ENCODE results near the gene TRIP12.

The TRIP12 gene

GRCh38 chr2:229780856-229781773 is 140.7 kb downstream of the TRIP12 start:
- TF ChIP-seq CTCF (IDR thresholded peaks at IDR 0.05) = peak; percentile 81

GRCh38 chr2:229779650-229780049 is 142.2 kb downstream of the TRIP12 start:
- no peak for TF ChIP-seq CTCF (IDR thresholded peaks at IDR 0.05)

GRCh38 chr2:229777716-229778115 is 144.1 kb downstream of the TRIP12 start:
- TF ChIP-seq CTCF (IDR thresholded peaks at IDR 0.05) = no peak

GRCh38 chr2:229775614-229776313 is 146.0 kb downstream of the TRIP12 start:
- TF ChIP-seq CTCF (IDR thresholded peaks at IDR 0.05) = no peak

GRCh38 chr2:229774237-229774636 is 147.6 kb downstream of the TRIP12 start:
- no peak for TF ChIP-seq CTCF (IDR thresholded peaks at IDR 0.05)

- TF ChIP-seq CTCF (IDR thresholded peaks at IDR 0.05) = no peak
Observed at GRCh38 chr2:229768235-229768634, 153.6 kb downstream of the TRIP12 start.

- TF ChIP-seq CTCF (IDR thresholded peaks at IDR 0.05) = no peak
Observed at GRCh38 chr2:229765721-229766120, 156.1 kb downstream of the TRIP12 start.

Data from LNCAP (cell line).